GM19372 (cell line): ENCODE measurements around the gene SLC22A23.

Experiments
- ATAC-seq: cut with Tn5 transposase; IDR thresholded peaks from one replicate; pipeline ENCODE4 v1.9.1; 2021; ENCODE audit warnings: mild to moderate bottlenecking, low read depth, moderate library complexity; ENCODE audit not compliant: unreplicated experiment

SLC22A23 gene

GRCh38 chr6:3340894-3341293, 116.0 kb downstream of the SLC22A23 start:
- ATAC-seq: no peak

DNA sequence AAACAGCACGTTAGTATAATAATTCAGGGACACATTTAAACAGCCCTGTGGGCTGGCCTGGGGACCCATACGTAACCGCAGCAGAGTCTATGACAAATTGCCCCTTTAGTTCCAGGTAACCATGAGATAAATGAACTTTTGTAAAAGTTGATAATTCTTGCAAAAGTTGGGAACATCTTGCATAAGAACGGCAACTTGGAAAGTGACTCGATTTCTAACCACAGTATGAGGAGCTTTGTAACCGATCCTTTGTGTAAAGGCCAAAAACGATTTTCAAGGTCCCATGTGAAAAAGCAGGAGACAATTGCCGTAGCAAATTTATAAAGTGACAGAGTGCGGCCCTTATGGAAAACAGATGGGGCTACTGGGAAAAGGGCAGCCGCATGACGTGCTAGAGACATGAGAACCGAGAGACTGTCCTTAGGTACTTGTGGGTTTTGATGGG, 116.5 kb downstream of the SLC22A23 start:
- ATAC-seq: no peak

DNA sequence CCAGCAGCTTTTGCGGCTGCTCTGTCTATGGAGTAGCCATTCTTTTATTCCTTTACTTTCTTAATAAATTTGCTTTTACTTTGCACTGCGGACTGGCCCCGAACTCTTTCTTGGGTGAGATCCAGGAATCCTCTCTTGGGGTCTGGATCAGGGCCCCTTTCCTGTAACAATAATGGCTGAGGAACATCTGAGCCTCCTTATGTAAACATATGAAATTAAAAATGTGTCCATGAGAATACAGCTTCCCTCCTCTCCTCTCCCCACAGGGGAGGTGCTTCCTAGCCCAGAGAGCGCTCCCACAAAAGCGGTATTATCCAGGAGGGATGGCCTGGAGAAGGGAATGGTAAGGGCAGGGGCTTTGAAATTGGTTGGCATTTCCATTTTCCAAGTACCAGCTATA, 117.0 kb downstream of the SLC22A23 start:
- ATAC-seq: no peak

- ATAC-seq: no peak
Measured at GRCh38 chr6:3337521-3338350, 119.1 kb downstream of the SLC22A23 start.

DNA sequence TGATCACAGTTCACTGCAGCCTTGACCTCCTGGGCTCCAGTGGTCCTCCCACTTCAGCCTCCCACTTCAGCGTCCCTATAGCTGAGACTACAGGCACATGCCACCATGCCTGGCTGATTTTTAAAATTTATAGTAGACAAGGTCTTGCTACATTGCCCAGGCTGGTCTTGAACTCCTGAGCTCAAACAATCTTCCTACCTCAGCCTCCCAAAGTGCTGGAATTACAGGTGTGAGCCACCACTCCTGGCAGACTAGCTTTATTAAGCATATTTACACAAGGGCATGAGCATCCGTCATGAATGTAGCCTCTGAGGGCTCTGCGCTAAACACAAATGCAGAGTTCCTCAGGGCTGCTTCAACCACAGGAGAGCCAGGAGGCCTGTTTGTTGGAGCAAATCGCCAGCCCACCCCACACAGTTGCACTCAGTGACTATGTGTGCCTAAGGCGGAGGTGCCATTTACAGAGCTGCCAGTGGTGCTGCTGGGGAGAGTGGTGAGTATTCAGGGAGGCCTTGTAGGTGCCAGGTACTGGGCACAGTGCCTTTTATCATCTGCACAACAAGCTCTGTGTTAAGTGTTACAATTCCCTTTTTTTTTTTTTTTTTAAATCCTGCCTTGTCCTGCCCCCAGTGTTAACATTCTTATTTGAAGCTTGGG, 119.9 kb downstream of the SLC22A23 start:
- ATAC-seq: no peak

- ATAC-seq: no peak
Measured at GRCh38 chr6:3336066-3336786, 120.6 kb downstream of the SLC22A23 start.

- ATAC-seq: no peak
Measured at GRCh38 chr6:3335169-3335568, 121.7 kb downstream of the SLC22A23 start.

- no peak for ATAC-seq
Measured at GRCh38 chr6:3334555-3334954, 122.3 kb downstream of the SLC22A23 start.

GRCh38 chr6:3333263-3333662, 123.6 kb downstream of the SLC22A23 start:
- peak; percentile 46 for ATAC-seq

DNA sequence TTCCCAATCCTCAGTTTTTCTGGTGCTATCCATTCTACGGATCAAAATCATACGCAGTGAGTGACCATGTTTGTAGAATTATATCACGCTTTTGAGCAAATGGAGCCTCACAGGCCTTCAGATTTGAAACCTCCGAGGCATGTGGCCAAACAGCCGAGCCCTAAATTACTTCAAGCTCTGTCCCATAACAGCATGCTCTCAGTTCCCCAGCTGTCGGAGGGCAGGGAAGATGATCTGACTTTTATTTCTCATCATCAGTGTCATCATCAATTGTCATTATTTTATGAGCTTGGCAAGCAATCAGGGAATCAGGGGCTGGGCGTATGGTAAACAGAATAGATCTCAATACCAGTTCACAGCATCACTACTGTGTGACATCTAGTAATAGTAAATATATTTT, 124.9 kb downstream of the SLC22A23 start:
- no peak for ATAC-seq

DNA sequence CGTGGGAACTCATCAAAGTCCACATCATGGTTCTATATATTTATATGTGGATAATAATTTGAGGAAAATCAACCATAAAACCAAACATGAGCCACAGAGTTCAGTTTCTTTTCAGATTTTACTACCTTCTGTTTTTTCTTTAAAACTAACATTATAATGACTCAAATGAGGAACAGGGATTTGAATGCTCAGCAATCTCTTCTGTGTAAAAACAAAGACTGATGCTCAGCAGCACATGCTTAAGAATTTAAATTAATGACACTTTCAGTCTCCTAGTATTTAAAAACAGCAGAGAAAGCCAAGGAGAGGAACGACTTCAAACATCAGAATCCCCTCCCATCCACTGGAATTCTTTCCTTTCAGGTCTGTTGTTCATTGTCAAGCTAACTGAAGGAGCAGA, 125.4 kb downstream of the SLC22A23 start:
- ATAC-seq: no peak

DNA sequence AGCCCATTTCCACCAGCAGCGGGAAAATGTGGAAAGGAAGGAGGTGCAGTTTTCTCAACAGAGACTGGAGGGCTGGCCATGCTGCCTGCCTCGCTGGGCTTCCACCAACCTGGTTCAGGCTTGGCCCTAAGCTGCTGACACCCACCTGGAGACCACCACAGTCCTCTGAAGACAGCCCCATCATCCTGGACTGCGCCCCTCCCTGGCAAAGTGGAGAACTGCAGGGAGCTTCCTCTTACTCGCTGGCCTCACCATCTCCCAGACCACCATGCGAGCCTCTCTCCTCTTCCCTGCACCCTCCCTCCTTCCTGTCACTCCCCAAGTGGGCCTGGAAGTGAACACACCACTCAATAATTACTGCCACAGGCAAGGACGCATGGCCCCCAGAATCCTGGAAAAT, 126.7 kb downstream of the SLC22A23 start:
- no peak for ATAC-seq

GRCh38 chr6:3329393-3330051, 127.3 kb downstream of the SLC22A23 start:
- no peak for ATAC-seq

DNA sequence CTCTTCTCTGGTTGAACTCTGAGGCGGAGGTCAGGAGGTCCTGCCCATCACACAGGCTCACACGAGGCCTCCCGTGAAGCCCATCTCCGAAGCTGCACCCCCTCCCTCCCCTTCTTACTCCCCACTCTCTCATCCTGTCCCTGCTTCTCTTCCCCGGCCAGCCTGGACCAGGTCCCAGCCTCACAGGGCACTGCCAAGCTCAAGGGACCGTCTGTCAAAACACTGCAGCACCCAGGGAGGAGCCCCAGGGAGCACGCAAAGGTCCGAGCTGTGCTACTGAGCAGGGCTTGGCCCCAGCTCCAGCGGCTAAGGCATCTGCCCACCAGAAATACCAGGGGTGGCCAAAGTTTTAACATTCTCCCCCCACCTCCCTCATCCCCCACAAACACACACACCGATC, 128.1 kb downstream of the SLC22A23 start:
- ATAC-seq: no peak

GRCh38 chr6:3328145-3328544, 128.7 kb downstream of the SLC22A23 start:
- no peak for ATAC-seq

DNA sequence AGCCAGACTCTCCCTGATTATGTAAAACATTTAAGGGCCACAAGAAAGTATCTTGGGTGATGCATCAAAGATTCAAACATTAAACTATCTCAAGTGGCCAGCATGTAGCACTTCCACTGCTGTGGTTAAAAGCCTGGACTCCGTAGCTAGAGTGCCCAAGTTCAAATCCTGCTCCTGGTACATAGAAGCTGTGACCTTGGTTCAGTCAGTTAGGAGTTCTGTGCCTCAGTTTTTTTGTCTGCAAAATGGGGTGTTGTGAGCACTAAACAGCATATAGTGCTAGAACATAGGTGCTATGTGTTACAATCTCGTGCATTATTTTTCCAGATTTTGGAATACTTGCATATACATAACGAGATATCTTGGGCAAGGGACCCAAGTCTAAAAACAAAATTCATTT, 129.4 kb downstream of the SLC22A23 start:
- ATAC-seq: no peak

DNA sequence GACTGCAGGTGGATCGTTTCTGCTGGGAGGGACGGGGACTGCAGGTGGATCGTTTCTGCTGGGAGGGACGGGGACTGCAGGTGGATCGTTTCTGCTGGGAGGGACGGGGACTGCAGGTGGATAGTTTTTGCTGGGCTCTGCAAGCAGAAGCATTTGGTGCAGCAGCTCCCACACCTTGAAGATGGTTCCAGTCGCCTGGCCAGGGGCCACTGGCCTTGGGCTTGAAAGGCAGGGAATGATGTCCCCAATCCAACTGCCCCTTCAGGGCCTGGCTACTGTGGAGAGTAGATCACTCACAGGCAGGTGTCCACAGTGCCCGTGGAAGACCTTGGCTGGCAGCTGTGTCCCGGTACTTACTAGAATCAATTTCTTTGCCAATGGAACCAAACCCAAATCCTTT, 129.9 kb downstream of the SLC22A23 start:
- ATAC-seq: no peak

- no peak for ATAC-seq
Measured at GRCh38 chr6:3326184-3326971, 130.5 kb downstream of the SLC22A23 start.

- no peak for ATAC-seq
Measured at GRCh38 chr6:3325210-3325609, 131.6 kb downstream of the SLC22A23 start.
